K562 (cell line): Measurements from ENCODE around the gene MRPL54. TPM values are rescaled to one million over a fixed set of nuclear protein-coding genes. Genes with fewer than 3 reads are reported as not detected.

Source experiments
- ATAC-seq: fragments of 200-7000 bp; cut with Tn5 transposase; 3 replicates; pipeline ENCODE4 v1.9.1; 2020; ENCODE audit warnings: moderate library complexity
- BruUV-seq: library from RNA; stranded (reverse); fragments of 400-500 nt; replicated peaks from 2 replicates; lab custom pipeline; 2021; lab: Mats Ljungman, UMichigan
- CTCF ChIA-PET: fragments of 300-600 bp; formaldehyde crosslinking; extraction: SDS; loops from one replicate; lab custom pipeline; 2021; ENCODE audit warnings: low intra/inter-chr PET ratio; lab: Yijun Ruan, JAX
- POLR2A ChIA-PET: fragments of 300-600, 350-650 bp; sonication (Branson Sonifier 250); formaldehyde crosslinking; extraction: SDS; loops from one replicate; lab custom pipeline; 2021; ENCODE audit warnings: antibody characterized with exemption, inconsistent platforms; lab: Yijun Ruan, JAX
- DNase-seq, 4 experiments: peaks; one replicate each; pipeline versions ENCODE4 v3.0.0 to v3.0.0-alpha.2; 2011 to 2018; ENCODE audit warnings: low spot score in 3 of 4, mixed read lengths in 3 of 4; ENCODE audit errors: extremely low read depth in 1 of 4
- FAIRE-seq: peaks from 2 replicates; lab custom pipeline; 2011; peaks lifted over from hg19 to GRCh38; lab: Jason Lieb, UNC
- H2AFZ ChIP-seq: 2 replicates; pipeline ENCODE4 v1.6.0; 2011; ENCODE audit warnings: low read depth, low read length, control low read depth, inconsistent platforms
- H3K27ac ChIP-seq: fragments of 200-600 bp; 3 replicates; pipeline ENCODE4 v1.8.0; 2011; ENCODE audit warnings: low read depth, mild to moderate bottlenecking, control low read depth, inconsistent platforms, low read length, moderate library complexity, mixed read lengths; ENCODE audit errors: extremely low read depth
- H3K27me3 ChIP-seq, 2 experiments: fragments of 300-600 bp in 1 of 2; 2 replicates in 1 of 2; 3 replicates in 1 of 2; pipeline versions ENCODE4 v1.6.0 to v1.8.0; 2011; ENCODE audit warnings: inconsistent platforms in 2 of 2, low read length in 2 of 2, mild to moderate bottlenecking in 1 of 2, mixed read lengths in 1 of 2, moderate library complexity in 1 of 2; ENCODE audit not compliant: control insufficient read depth in 2 of 2, insufficient read depth in 2 of 2
- H3K36me3 ChIP-seq: fragments of 300-600 bp; 3 replicates; pipeline ENCODE4 v1.8.0; 2011; ENCODE audit warnings: mild to moderate bottlenecking, low read length, inconsistent platforms; ENCODE audit not compliant: control insufficient read depth, insufficient read depth
- H3K4me1 ChIP-seq, 2 experiments: fragments of 200-600 bp in 1 of 2; replicated peaks in 1 of 2; 2 replicates in 1 of 2; 3 replicates in 1 of 2; pipeline versions ENCODE4 v1.5.1 to v1.8.0; 2011; ENCODE audit warnings: inconsistent platforms in 2 of 2, low read length in 2 of 2, mild to moderate bottlenecking in 1 of 2, mixed read lengths in 1 of 2, moderate library complexity in 1 of 2; ENCODE audit not compliant: control insufficient read depth in 2 of 2, insufficient read depth in 2 of 2
- H3K4me2 ChIP-seq: 2 replicates; pipeline ENCODE4 v1.6.1; 2011; ENCODE audit warnings: low read length, control low read depth, inconsistent platforms, mixed read lengths; ENCODE audit not compliant: insufficient read depth
- H3K4me3 ChIP-seq: fragments of 200-600 bp; sonication (generic), shearing (Covaris generic); 2 replicates; pipeline ENCODE4 v1.5.1; 2016; ENCODE audit warnings: control low read depth, inconsistent platforms
- H3K79me2 ChIP-seq: fragments of 200-600 bp; 3 replicates; pipeline ENCODE4 v1.8.0; 2011; ENCODE audit warnings: low read length, inconsistent platforms; ENCODE audit not compliant: control insufficient read depth, insufficient read depth
- H3K9ac ChIP-seq, 2 experiments: 2 replicates each; pipeline versions ENCODE4 v1.6.0 to v1.6.1; 2011; ENCODE audit warnings: low read depth in 2 of 2, low read length in 2 of 2, control low read depth in 1 of 2, inconsistent platforms in 1 of 2, mild to moderate bottlenecking in 1 of 2, mixed read lengths in 1 of 2; ENCODE audit not compliant: insufficient read depth in 1 of 2
- H3K9me1 ChIP-seq: one replicate; pipeline ENCODE4 v1.6.0; 2011; ENCODE audit warnings: inconsistent platforms, mild to moderate bottlenecking, low read length, moderate library complexity; ENCODE audit not compliant: control insufficient read depth, insufficient read depth
- H3K9me3 ChIP-seq: replicated peaks from 2 replicates; pipeline ENCODE4 v1.5.1; 2011; ENCODE audit warnings: low read depth, low read length, inconsistent platforms; ENCODE audit not compliant: control insufficient read depth, insufficient read depth
- H4K20me1 ChIP-seq: replicated peaks from 2 replicates; pipeline ENCODE4 v1.6.1; 2011; ENCODE audit warnings: low read length, inconsistent platforms, mixed read lengths; ENCODE audit not compliant: control insufficient read depth, insufficient read depth
- CEBPB ChIP-seq: fragments of 450-650 bp; IDR thresholded peaks from 2 replicates; pipeline ENCODE4 v1.6.1; 2016; ENCODE audit warnings: missing genetic modification characterization, missing compliant biosample characterization
- WGBS: fragments of 100-300 bp; shearing (Covaris generic); methylation state at CpG from one replicate; pipeline ENCODE4 v1.1.6; 2016; ENCODE audit warnings: low coverage, mixed read lengths; ENCODE audit not compliant: insufficient coverage; ENCODE audit errors: missing lambda C conversion rate; 5-methylcytosine and 5-hydroxymethylcytosine counted together
- in situ Hi-C: fragments of 300-500 bp; cut with MboI; formaldehyde crosslinking; loops from 4 replicates; pipeline ENCODE4 v1.15.0; 2018; ENCODE audit warnings: inconsistent platforms, mixed read lengths
- intact Hi-C: fragments of 100-400 bp; cut with micrococcal nuclease; formaldehyde crosslinking; loops from 2 replicates; pipeline ENCODE4 v1.14.2; 2022
- polyA plus RNA-seq, 8 experiments: library from polyadenylated mRNA; depleted of rRNA in 4 of 8; stranded (reverse) in 5 of 8; unstranded in 3 of 8; fragments of >200 nt; fragmentation: Nextera tagmentation in 2 of 8; fragmentation: Illumina TruSeq in 1 of 8; extraction: Ambion mirVana in 2 of 8; extraction: Trizol in 1 of 8; gene quantifications; 2 replicates each; pipeline versions ENCODE4 v1.2.1 to v1.2.3, GENCODE V29; 2011 to 2014; ENCODE audit warnings: inconsistent platforms in 1 of 8, missing spikeins in 1 of 8
- total RNA-seq, 7 experiments: library from RNA; depleted of rRNA in 6 of 7; stranded (reverse); fragments of >200 nt in 6 of 7; fragmentation: Illumina TruSeq in 2 of 7; extraction: Trizol in 2 of 7; gene quantifications; 2 replicates each; pipeline versions ENCODE4 v1.2.1 to v1.2.3, GENCODE V29; 2011 to 2021; ENCODE audit warnings: low replicate concordance in 1 of 7
- TF ChIP-seq, protein P1 (sequence below): sonication (generic); formaldehyde crosslinking; IDR thresholded peaks from 2 replicates; pipeline ENCODE4 v1.8.1; 2023; ENCODE audit warnings: mild to moderate bottlenecking, missing genetic modification reagents

MRPL54 gene
- total and polyA plus RNA-seq, 9 of the 15 experiments (the other 6 are each of a cell fraction or from before 2014, with no cell fraction given): 3.5 to 120 (median 56.9) TPM

DNA sequence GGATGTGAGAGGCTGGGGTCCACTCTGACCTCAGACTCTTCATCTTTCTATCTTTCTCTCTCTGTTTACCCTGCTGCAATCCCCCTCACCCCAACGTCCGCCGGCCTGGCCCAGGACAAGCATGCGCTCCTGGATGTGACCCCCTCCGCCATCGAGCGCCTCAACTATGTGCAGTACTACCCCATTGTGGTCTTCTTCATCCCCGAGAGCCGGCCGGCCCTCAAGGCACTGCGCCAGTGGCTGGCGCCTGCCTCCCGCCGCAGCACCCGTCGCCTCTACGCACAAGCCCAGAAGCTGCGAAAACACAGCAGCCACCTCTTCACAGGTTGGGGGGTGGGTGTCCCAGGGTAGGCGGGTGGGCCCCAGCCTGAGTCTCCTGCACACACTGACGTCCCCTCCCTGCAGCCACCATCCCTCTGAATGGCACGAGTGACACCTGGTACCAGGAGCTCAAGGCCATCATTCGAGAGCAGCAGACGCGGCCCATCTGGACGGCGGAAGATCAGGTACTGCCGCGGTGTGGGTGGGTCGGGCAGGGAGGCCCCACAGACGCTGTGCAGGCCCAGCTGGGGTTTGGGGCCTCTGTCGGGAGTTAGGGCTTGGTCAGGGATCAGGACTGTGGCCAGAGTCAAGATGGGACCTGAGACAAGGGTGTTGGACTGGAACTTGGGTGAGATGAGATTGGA lies 16.0 kb upstream of the MRPL54 start:
- ChIA-PET CTCF (no interaction called here), POLR2A (interaction anchor here (0.9 to 1.9 kb wide), 4 partner anchors 10 to 439 kb away, joined by 3 to 5 read pairs (median 4); partner anchors contain the start of gene MRPL54)
- H3K4me1 ChIP-seq: peaks cover 0 to 13% of the 10 kb centered on the region in 2 experiments; a peak in 3 of 5 replicates
- H3K4me2 ChIP-seq: no peak overlapping the region
- BruUV-seq: no TSS peak
- no peak for DNase-seq
- peaks cover 8% of the 10 kb centered on the region; the same call in 1 of the 3 replicates for H3K36me3 ChIP-seq
- no peak for ATAC-seq
- H3K9me3 ChIP-seq: no peaks in the 10 kb centered on the region
- H3K9me1 ChIP-seq: no peaks in the 10 kb centered on the region
- in situ Hi-C loops: no loop called here
- TF ChIP-seq CEBPB (tag): no peak
- TF ChIP-seq, protein P1, sequence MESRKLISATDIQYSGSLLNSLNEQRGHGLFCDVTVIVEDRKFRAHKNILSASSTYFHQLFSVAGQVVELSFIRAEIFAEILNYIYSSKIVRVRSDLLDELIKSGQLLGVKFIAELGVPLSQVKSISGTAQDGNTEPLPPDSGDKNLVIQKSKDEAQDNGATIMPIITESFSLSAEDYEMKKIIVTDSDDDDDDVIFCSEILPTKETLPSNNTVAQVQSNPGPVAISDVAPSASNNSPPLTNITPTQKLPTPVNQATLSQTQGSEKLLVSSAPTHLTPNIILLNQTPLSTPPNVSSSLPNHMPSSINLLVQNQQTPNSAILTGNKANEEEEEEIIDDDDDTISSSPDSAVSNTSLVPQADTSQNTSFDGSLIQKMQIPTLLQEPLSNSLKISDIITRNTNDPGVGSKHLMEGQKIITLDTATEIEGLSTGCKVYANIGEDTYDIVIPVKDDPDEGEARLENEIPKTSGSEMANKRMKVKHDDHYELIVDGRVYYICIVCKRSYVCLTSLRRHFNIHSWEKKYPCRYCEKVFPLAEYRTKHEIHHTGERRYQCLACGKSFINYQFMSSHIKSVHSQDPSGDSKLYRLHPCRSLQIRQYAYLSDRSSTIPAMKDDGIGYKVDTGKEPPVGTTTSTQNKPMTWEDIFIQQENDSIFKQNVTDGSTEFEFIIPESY (CRISPR knock-in tag): 0 out of 2 replicates have a peak, but pooled peaks have one; percentile 37
- no peaks in the 10 kb centered on the region for H3K79me2 ChIP-seq
- FAIRE-seq: no peak
- no peaks in the 10 kb centered on the region for H3K27me3 ChIP-seq
- no peaks in the 10 kb centered on the region for H4K20me1 ChIP-seq
- intact Hi-C loops: no loop called here
- H2AFZ ChIP-seq: no peak overlapping the region
- no peak overlapping the region for H3K4me3 ChIP-seq
- H3K27ac ChIP-seq: no peak overlapping the region
- H3K9ac ChIP-seq: peak overlapping the region in 1 of 2 experiments; percentile 31; a peak in 1 of 4 replicates
- WGBS: 52% methylated on average over 30 of the region's 31 CpGs
